ENCODE measurements around the gene ZC3HAV1.

GRCh38 chr7:139089118-139089517 lies 20.4 kb downstream of the ZC3HAV1 start:
- TF ChIP-seq CTCF (IDR thresholded peaks at IDR 0.05 in 8 of 11, conservative IDR thresholded peaks at IDR 0.05 in 3 of 11) (no peak), POLR2AphosphoS5 (IDR thresholded peaks at IDR 0.05) (no peak), POLR2A (IDR thresholded peaks at IDR 0.05) (no peak)

All from spleen (tissue), 7 donors.